ENCODE measurements around the gene LNP1. TPM values are rescaled to one million over a fixed set of nuclear protein-coding genes. Genes with fewer than 3 reads are reported as not detected.

LNP1 gene
- total and polyA plus RNA-seq, 2 of the 13 experiments (the other 11 are each of a cell fraction or from before 2014, with no cell fraction given): 3.6 to 7.0 TPM

- Histone ChIP-seq H3K27ac (ENCODE audit: extremely low read length, insufficient read depth, low read length) (no peak overlapping the region), H3K9ac (ENCODE audit: insufficient read depth, low read depth, low read length) (no peak overlapping the region), H4K20me1 (ENCODE audit: insufficient read depth, low read length) (no peaks in the 10 kb centered on the region), H3K4me2 (ENCODE audit: low read depth, low read length) (no peak overlapping the region), H3K4me1 (ENCODE audit: insufficient read depth, low read length) (peaks cover 25% of the 10 kb centered on the region), H3K27me3 (ENCODE audit: control insufficient read depth in 1 of 2, insufficient read depth in 2 of 2, low read length in 2 of 2) (no peaks in the 10 kb centered on the region), H3K9me3 (ENCODE audit: low read length) (peaks cover 4% of the 10 kb centered on the region; the same call in 1 of the 2 replicates), H3K4me3 (replicated peaks in 1 of 3; ENCODE audit: insufficient read depth in 1 of 3, low read depth in 2 of 3, low read length in 3 of 3) (no peak overlapping the region), H2AFZ (ENCODE audit: low read length) (no peak overlapping the region), H3K36me3 (replicated peaks in 1 of 2; ENCODE audit: control insufficient read depth in 1 of 2, insufficient read depth in 2 of 2, low read length in 2 of 2) (peaks cover 2 to 23% of the 10 kb centered on the region in 2 experiments; a peak in 4 of 5 replicates), H3K79me2 (ENCODE audit: insufficient read depth, low read length) (no peaks in the 10 kb centered on the region)
- ChIA-PET POLR2A (no interaction called here), CTCF (ENCODE audit: low intra/inter-chr PET ratio, low total read pairs) (no interaction called here)
- 100% methylated on average over 1 of the region's 1 CpG for WGBS (ENCODE audit: low lambda C conversion rate)
- FAIRE-seq (no peak), DNase-seq (ENCODE audit: low spot score) (no peak), ATAC-seq (no peak)
- intact Hi-C loops (cut with micrococcal nuclease; ENCODE audit: unreplicated experiment) (no loop called here), in situ Hi-C loops (cut with HindIII; ENCODE audit: extremely low pct_ligation_motif_present, low pct_unique_long_range_greater_than_20kb) (no loop called here)
- no TSS peak for BruUV-seq (replicated peaks)
- TF ChIP-seq ZNF646 (CRISPR knock-in tag; IDR thresholded peaks at IDR 0.05) (no peak), FOXK1 (CRISPR knock-in tag; IDR thresholded peaks at IDR 0.05; ENCODE audit: borderline replicate concordance, low read depth) (no peak), ZNF724P (CRISPR knock-in tag; IDR thresholded peaks at IDR 0.05; ENCODE audit: borderline replicate concordance) (no peak), ZMYM3 (CRISPR knock-in tag; IDR thresholded peaks at IDR 0.05) (0 out of 2 replicates have a peak, but pooled peaks have one; percentile 45), HMG20B (CRISPR knock-in tag; conservative IDR thresholded peaks at IDR 0.05) (no peak), ZNF251 (CRISPR knock-in tag; IDR thresholded peaks at IDR 0.05) (no peak)
- TF ChIP-seq, protein P1, sequence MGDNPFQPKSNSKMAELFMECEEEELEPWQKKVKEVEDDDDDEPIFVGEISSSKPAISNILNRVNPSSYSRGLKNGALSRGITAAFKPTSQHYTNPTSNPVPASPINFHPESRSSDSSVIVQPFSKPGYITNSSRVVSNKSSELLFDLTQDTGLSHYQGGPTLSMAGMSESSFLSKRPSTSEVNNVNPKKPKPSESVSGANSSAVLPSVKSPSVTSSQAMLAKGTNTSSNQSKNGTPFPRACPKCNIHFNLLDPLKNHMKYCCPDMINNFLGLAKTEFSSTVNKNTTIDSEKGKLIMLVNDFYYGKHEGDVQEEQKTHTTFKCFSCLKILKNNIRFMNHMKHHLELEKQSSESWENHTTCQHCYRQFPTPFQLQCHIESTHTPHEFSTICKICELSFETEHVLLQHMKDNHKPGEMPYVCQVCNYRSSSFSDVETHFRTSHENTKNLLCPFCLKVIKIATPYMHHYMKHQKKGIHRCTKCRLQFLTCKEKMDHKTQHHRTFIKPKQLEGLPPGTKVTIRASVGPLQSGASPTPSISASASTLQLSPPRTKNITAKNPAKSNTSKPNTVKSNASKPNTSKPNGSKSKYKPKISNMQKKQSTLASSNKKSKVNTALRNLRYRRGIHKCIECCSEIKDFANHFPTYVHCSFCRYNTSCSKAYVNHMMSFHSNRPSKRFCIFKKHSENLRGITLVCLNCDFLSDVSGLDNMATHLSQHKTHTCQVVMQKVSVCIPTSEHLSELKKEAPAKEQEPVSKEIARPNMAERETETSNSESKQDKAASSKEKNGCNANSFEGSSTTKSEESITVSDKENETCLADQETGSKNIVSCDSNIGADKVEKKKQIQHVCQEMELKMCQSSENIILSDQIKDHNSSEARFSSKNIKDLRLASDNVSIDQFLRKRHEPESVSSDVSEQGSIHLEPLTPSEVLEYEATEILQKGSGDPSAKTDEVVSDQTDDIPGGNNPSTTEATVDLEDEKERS (CRISPR knock-in tag; IDR thresholded peaks at IDR 0.05): peak; percentile 72; the same call in 1 of the 2 replicates
- TF ChIP-seq, protein P2, sequence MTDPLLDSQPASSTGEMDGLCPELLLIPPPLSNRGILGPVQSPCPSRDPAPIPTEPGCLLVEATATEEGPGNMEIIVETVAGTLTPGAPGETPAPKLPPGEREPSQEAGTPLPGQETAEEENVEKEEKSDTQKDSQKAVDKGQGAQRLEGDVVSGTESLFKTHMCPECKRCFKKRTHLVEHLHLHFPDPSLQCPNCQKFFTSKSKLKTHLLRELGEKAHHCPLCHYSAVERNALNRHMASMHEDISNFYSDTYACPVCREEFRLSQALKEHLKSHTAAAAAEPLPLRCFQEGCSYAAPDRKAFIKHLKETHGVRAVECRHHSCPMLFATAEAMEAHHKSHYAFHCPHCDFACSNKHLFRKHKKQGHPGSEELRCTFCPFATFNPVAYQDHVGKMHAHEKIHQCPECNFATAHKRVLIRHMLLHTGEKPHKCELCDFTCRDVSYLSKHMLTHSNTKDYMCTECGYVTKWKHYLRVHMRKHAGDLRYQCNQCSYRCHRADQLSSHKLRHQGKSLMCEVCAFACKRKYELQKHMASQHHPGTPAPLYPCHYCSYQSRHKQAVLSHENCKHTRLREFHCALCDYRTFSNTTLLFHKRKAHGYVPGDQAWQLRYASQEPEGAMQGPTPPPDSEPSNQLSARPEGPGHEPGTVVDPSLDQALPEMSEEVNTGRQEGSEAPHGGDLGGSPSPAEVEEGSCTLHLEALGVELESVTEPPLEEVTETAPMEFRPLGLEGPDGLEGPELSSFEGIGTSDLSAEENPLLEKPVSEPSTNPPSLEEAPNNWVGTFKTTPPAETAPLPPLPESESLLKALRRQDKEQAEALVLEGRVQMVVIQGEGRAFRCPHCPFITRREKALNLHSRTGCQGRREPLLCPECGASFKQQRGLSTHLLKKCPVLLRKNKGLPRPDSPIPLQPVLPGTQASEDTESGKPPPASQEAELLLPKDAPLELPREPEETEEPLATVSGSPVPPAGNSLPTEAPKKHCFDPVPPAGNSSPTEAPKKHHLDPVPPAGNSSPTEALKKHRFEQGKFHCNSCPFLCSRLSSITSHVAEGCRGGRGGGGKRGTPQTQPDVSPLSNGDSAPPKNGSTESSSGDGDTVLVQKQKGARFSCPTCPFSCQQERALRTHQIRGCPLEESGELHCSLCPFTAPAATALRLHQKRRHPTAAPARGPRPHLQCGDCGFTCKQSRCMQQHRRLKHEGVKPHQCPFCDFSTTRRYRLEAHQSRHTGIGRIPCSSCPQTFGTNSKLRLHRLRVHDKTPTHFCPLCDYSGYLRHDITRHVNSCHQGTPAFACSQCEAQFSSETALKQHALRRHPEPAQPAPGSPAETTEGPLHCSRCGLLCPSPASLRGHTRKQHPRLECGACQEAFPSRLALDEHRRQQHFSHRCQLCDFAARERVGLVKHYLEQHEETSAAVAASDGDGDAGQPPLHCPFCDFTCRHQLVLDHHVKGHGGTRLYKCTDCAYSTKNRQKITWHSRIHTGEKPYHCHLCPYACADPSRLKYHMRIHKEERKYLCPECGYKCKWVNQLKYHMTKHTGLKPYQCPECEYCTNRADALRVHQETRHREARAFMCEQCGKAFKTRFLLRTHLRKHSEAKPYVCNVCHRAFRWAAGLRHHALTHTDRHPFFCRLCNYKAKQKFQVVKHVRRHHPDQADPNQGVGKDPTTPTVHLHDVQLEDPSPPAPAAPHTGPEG (CRISPR knock-in tag; IDR thresholded peaks at IDR 0.05): no peak
Observed at GRCh38 chr3:100361897-100362296, 39.4 kb upstream of the LNP1 start.
